T-helper 2 cell treated with Interferon-gamma antibody and Interleukin-4, amounts not matched to agents 5 μg/mL and 100 μg/mL, for 36 hours (primary cell): ENCODE data around the gene LHFPL3.

Source experiments
- DNase-seq: peaks from one replicate; pipeline ENCODE4 v3.0.0; 2021; ENCODE audit warnings: low spot score
- H3K27ac Mint-ChIP-seq: one replicate; pipeline ENCODE4 v1.8.0; 2021; ENCODE audit warnings: mild to moderate bottlenecking, mixed read lengths
- H3K27me3 Mint-ChIP-seq: one replicate; pipeline ENCODE4 v1.8.0; 2021; ENCODE audit warnings: low read depth, mixed read lengths
- H3K36me3 Mint-ChIP-seq: one replicate; pipeline ENCODE4 v1.8.0; 2021; ENCODE audit warnings: low read depth, mixed read lengths
- H3K4me1 Mint-ChIP-seq: one replicate; pipeline ENCODE4 v1.8.0; 2021; ENCODE audit warnings: low read depth, mixed read lengths
- H3K4me3 Mint-ChIP-seq: one replicate; pipeline ENCODE4 v1.8.0; 2022; ENCODE audit warnings: mild to moderate bottlenecking, moderate library complexity, mixed read lengths
- H3K9me3 Mint-ChIP-seq: one replicate; pipeline ENCODE4 v1.8.0; 2021; ENCODE audit warnings: mixed read lengths

The LHFPL3 gene

DNA sequence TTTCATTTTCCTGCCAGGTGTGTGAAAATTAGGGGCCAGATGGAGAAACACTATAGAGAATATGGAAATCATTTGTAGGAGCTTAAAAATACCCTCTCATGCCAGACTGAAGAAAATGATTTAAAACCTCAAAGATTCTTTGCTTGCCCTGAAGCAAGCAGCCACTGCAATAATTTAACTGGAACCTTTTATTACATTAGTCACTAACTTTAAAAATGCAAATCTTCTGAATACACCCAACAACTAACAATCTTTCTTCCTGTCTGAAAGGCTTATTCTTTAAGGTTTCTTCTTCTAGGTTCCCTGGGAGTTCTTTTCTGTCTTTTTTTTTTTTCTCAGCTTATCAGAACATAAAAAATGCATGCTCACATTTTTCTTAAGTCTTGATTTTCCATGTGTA is 447.1 kb downstream of the LHFPL3 start:
- DNase-seq, result no peak
- H3K4me3 Mint-ChIP-seq, result no peak overlapping the region
- H3K27me3 Mint-ChIP-seq, result no peaks in the 10 kb centered on the region
- no peaks in the 10 kb centered on the region for H3K36me3 Mint-ChIP-seq
- no peak overlapping the region for H3K27ac Mint-ChIP-seq
- H3K4me1 Mint-ChIP-seq, result no peaks in the 10 kb centered on the region
- H3K9me3 Mint-ChIP-seq, result no peaks in the 10 kb centered on the region

DNA sequence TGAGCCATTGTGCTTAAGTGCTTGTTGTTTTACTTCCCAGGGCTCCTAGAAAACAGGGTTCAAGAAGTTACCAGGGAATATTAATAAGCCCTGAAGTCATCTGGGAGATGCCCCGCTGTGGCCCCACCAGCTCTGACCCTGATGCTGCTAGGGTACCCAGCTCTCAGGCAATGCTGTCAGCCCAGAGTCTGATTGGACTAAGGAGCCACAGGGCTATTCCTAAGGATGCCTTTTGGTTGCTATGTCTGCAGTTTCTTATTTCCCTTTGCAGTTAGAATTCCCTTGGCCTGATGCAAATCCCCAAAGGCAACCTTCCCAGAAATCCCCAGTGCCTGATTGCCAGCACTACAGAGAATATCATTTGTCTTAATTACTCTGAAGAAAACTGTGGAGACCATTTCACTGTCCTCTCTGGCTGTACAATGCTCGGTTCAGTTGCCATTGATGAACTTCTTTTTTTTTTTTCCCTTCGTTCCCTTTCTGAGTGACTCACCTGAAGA is 448.9 kb downstream of the LHFPL3 start:
- no peaks in the 10 kb centered on the region for H3K27me3 Mint-ChIP-seq
- no peak overlapping the region for H3K27ac Mint-ChIP-seq
- H3K36me3 Mint-ChIP-seq, result no peaks in the 10 kb centered on the region
- no peak overlapping the region for H3K4me3 Mint-ChIP-seq
- H3K4me1 Mint-ChIP-seq, result no peaks in the 10 kb centered on the region
- no peaks in the 10 kb centered on the region for H3K9me3 Mint-ChIP-seq
- no peak for DNase-seq

- no peaks in the 10 kb centered on the region for H3K9me3 Mint-ChIP-seq
- H3K27ac Mint-ChIP-seq, result no peak overlapping the region
- no peak for DNase-seq
- H3K4me1 Mint-ChIP-seq, result no peaks in the 10 kb centered on the region
- H3K27me3 Mint-ChIP-seq, result no peaks in the 10 kb centered on the region
- H3K4me3 Mint-ChIP-seq, result no peak overlapping the region
- no peaks in the 10 kb centered on the region for H3K36me3 Mint-ChIP-seq
Observed at GRCh38 chr7:104779888-104780287, 451.5 kb downstream of the LHFPL3 start.

GRCh38 chr7:104784686-104785085 is 456.3 kb downstream of the LHFPL3 start:
- DNase-seq, result no peak
- no peak overlapping the region for H3K4me3 Mint-ChIP-seq
- no peak overlapping the region for H3K27ac Mint-ChIP-seq
- H3K9me3 Mint-ChIP-seq, result no peaks in the 10 kb centered on the region
- no peaks in the 10 kb centered on the region for H3K27me3 Mint-ChIP-seq
- no peaks in the 10 kb centered on the region for H3K36me3 Mint-ChIP-seq
- H3K4me1 Mint-ChIP-seq, result no peaks in the 10 kb centered on the region

DNA sequence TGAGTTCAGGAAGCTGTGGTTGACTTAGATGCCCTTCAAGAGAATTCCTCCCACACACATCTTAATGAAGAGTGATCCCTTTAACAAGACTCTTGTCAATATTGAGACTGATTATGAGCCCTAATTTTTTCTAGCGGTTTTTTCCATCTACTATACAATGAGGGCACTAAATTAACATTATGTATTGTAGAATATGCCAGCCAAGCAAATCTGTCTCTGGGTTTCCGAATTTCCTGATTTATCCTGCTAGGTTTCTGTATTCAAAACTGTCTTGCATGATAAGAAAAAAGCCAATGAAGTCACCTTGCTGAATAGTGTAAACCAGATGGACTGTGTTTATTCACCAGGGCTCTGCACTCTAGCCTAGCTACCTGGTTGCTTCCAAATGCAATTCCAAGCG is 461.4 kb downstream of the LHFPL3 start:
- Mint-ChIP-seq H3K27ac (no peak overlapping the region), H3K4me3 (no peak overlapping the region), H3K4me1 (no peaks in the 10 kb centered on the region), H3K9me3 (no peaks in the 10 kb centered on the region), H3K27me3 (peaks cover 4% of the 10 kb centered on the region), H3K36me3 (no peaks in the 10 kb centered on the region)
- DNase-seq, result no peak

DNA sequence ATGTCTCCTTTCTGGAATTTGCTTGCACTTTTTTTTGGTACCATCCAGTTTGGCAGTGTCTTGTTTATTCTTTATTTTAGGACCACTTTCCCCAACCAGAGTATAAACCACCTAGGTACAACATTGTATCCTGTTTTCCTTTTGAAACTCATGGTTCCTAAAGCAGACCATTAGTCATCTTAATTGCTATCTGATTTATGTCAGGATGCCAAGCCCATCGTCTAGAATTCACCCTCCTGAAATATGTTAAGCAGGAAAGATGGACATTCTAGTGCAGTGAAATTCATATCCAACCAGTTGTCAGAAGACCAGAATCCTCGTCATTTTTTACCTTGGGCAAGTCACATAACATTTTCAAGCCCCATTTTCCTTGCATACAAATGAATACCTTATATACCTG is 462.0 kb downstream of the LHFPL3 start:
- no peaks in the 10 kb centered on the region for H3K4me1 Mint-ChIP-seq
- H3K36me3 Mint-ChIP-seq, result no peaks in the 10 kb centered on the region
- no peak overlapping the region for H3K27ac Mint-ChIP-seq

DNA sequence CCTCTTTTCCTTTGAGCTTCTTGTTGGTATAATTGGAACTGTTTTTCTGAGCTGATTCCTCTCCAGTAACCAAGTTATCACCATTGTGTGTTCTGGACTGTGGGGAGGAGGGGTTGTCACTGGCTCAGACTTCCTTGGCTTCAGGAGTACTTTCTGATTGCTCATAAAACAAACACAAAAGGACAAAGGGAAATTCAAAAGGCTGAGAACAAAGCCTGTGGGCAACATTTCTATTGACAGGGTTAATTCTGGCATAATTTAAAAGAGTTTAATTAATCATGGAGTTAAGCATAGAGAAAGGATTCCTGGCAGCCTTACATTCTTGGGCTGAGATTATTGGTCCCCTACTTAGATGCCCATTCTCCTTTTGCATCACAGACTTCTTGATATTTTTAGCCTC is 462.7 kb downstream of the LHFPL3 start:
- no peaks in the 10 kb centered on the region for H3K4me1 Mint-ChIP-seq
- H3K9me3 Mint-ChIP-seq, result no peaks in the 10 kb centered on the region
- H3K27ac Mint-ChIP-seq, result no peak overlapping the region
- H3K4me3 Mint-ChIP-seq, result no peak overlapping the region
- DNase-seq, result no peak
- peaks cover 4% of the 10 kb centered on the region for H3K27me3 Mint-ChIP-seq
- no peaks in the 10 kb centered on the region for H3K36me3 Mint-ChIP-seq

More for the DNA sequence above, 462.0 kb downstream of the LHFPL3 start:
- Mint-ChIP-seq H3K27me3 (peaks cover 4% of the 10 kb centered on the region), H3K9me3 (no peaks in the 10 kb centered on the region), H3K4me3 (no peak overlapping the region)
- no peak for DNase-seq

GRCh38 chr7:104793066-104793465 is 464.7 kb downstream of the LHFPL3 start:
- Mint-ChIP-seq H3K4me1 (no peaks in the 10 kb centered on the region), H3K27ac (no peak overlapping the region), H3K4me3 (no peak overlapping the region), H3K27me3 (peaks cover 4% of the 10 kb centered on the region), H3K9me3 (no peaks in the 10 kb centered on the region), H3K36me3 (no peaks in the 10 kb centered on the region)
- DNase-seq, result no peak

GRCh38 chr7:104794154-104794553 is 465.8 kb downstream of the LHFPL3 start:
- no peaks in the 10 kb centered on the region for H3K9me3 Mint-ChIP-seq
- H3K36me3 Mint-ChIP-seq, result no peaks in the 10 kb centered on the region
- H3K27me3 Mint-ChIP-seq, result peaks cover 8% of the 10 kb centered on the region
- no peak for DNase-seq
- no peak overlapping the region for H3K4me3 Mint-ChIP-seq
- no peak overlapping the region for H3K27ac Mint-ChIP-seq
- H3K4me1 Mint-ChIP-seq, result no peaks in the 10 kb centered on the region

DNA sequence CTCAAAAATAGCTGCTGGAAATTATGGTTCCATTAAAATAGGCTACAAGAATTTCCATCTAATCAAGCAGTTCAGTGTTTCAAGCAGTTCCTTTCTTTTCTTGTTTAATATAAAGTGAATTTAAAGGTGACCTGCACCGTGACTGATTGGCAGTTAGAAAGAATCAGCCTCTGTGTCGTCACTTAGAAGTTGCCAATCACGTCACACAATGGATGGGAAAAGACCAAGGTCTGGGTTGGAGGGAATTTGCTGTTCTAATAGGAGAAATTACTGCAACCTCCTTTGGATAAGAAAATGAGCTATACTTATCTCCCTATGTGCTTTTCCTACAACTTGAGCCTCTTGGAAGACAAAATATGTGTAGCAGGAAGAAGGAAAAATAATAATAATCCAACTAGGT is 466.2 kb downstream of the LHFPL3 start:
- no peaks in the 10 kb centered on the region for H3K4me1 Mint-ChIP-seq
- no peaks in the 10 kb centered on the region for H3K9me3 Mint-ChIP-seq
- peaks cover 8% of the 10 kb centered on the region for H3K27me3 Mint-ChIP-seq
- no peak overlapping the region for H3K27ac Mint-ChIP-seq
- H3K36me3 Mint-ChIP-seq, result no peaks in the 10 kb centered on the region
- H3K4me3 Mint-ChIP-seq, result no peak overlapping the region
- no peak for DNase-seq

- Mint-ChIP-seq H3K9me3 (no peaks in the 10 kb centered on the region), H3K36me3 (no peaks in the 10 kb centered on the region), H3K27ac (no peak overlapping the region), H3K4me3 (no peak overlapping the region), H3K4me1 (no peaks in the 10 kb centered on the region), H3K27me3 (peaks cover 8% of the 10 kb centered on the region)
- DNase-seq, result no peak
Observed at GRCh38 chr7:104795086-104795485, 466.7 kb downstream of the LHFPL3 start.

DNA sequence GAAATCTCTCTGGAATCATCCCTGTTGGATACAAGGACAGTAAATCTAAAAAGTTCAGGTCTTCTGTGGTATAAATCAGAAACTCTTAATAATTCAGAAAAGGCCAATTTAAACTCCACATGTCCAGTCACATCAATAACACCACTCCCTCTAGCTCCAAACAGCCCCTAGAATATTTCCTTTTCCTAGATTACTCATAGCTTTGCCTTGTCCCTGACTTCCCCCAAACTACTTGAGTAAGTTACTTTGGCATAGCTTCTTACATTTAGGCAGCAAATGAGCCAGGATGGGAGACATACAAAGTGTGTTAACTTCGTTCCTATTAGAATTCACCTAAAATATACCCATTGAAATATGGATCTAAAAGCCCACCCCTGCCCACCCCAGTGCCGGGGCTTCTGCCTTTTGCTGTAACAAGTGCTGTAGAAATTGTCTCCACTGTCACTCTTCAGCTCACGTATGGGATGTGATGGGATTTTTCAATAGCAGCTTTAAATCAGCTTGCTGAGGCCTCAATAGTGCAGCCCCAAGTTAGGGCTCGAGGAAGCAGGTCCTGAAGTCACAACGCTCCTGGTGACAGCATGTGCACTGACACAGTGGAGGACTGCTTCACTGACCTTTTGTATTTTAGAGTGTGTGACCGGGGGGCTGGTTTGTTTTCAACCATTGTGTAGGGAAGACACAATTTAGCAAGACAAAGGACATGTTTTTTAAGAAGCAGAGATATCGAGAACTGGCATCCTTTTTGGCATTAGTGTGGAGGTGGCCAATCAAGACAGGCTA is 467.4 kb downstream of the LHFPL3 start:
- H3K36me3 Mint-ChIP-seq, result no peaks in the 10 kb centered on the region
- H3K4me1 Mint-ChIP-seq, result no peaks in the 10 kb centered on the region
- DNase-seq, result no peak
- H3K9me3 Mint-ChIP-seq, result no peaks in the 10 kb centered on the region
- H3K4me3 Mint-ChIP-seq, result no peak overlapping the region
- peaks cover 8% of the 10 kb centered on the region for H3K27me3 Mint-ChIP-seq
- H3K27ac Mint-ChIP-seq, result no peak overlapping the region

GRCh38 chr7:104800307-104800706 is 471.9 kb downstream of the LHFPL3 start:
- Mint-ChIP-seq H3K9me3 (no peaks in the 10 kb centered on the region), H3K36me3 (no peaks in the 10 kb centered on the region), H3K27me3 (peaks cover 7% of the 10 kb centered on the region), H3K4me3 (no peak overlapping the region), H3K4me1 (no peaks in the 10 kb centered on the region), H3K27ac (no peak overlapping the region)
- DNase-seq, result no peak

GRCh38 chr7:104801022-104801421 is 472.6 kb downstream of the LHFPL3 start:
- Mint-ChIP-seq H3K36me3 (no peaks in the 10 kb centered on the region), H3K4me1 (no peaks in the 10 kb centered on the region), H3K27me3 (peaks cover 7% of the 10 kb centered on the region), H3K4me3 (no peak overlapping the region), H3K27ac (no peak overlapping the region), H3K9me3 (no peaks in the 10 kb centered on the region)
- DNase-seq, result no peak

- no peaks in the 10 kb centered on the region for H3K4me1 Mint-ChIP-seq
- no peaks in the 10 kb centered on the region for H3K36me3 Mint-ChIP-seq
- H3K9me3 Mint-ChIP-seq, result no peaks in the 10 kb centered on the region
- H3K4me3 Mint-ChIP-seq, result no peak overlapping the region
- peaks cover 7% of the 10 kb centered on the region for H3K27me3 Mint-ChIP-seq
- DNase-seq, result no peak
- no peak overlapping the region for H3K27ac Mint-ChIP-seq
Observed at GRCh38 chr7:104803931-104804330, 475.5 kb downstream of the LHFPL3 start.
